ENCODE results near the gene AIP.
A peak's percentile ranks its signal among the peaks of the same experiment; 100 is the strongest.

Gene AIP

GRCh38 chr11:67482827-67483798 lies at the start of gene AIP:
Gene AIP, plus strand, starts transcription at chr11:67483026. Its CDS starts 133 bp downstream, at chr11:67483159.
- no peaks in the 10 kb centered on the region for H3F3A ChIP-seq (ENCODE audit: low read depth)
- peak within 1 kb of the TSS; percentile 82 for H3K4me3 ChIP-seq (ENCODE audit: low read length, poor library complexity, severe bottlenecking)
- H3K36me3 ChIP-seq (ENCODE audit: insufficient read depth, low read length), result peaks cover 7% of the 10 kb centered on the region; the same call in 1 of the 2 replicates
- no peaks in the 10 kb centered on the region for H3K9me2 ChIP-seq (replicated peaks; ENCODE audit: low read depth, low read length)
- H3K9ac ChIP-seq (ENCODE audit: low read depth, low read length, poor library complexity, severe bottlenecking), result peak within 1 kb of the TSS; percentile 94
- H4K20me1 ChIP-seq (ENCODE audit: insufficient read depth, low read length, poor library complexity, severe bottlenecking), result peaks cover 14% of the 10 kb centered on the region
- peaks cover 42% of the 10 kb centered on the region for H3K79me2 ChIP-seq (ENCODE audit: insufficient read depth, low read length)
- peak within 1 kb of the TSS; percentile 88 for H2AFZ ChIP-seq (ENCODE audit: low read length)
- no peaks in the 10 kb centered on the region for H3K27me3 ChIP-seq (ENCODE audit: insufficient read depth, low read length, poor library complexity, severe bottlenecking)
- no peak for TF ChIP-seq EZH2phosphoT487 (IDR thresholded peaks at IDR 0.05; ENCODE audit: borderline replicate concordance)
- TF ChIP-seq CTCF (conservative IDR thresholded peaks at IDR 0.05; ENCODE audit: low read length), result no peak
- peaks cover 30% of the 10 kb centered on the region for H3K4me1 ChIP-seq (ENCODE audit: insufficient read depth, low read length, poor library complexity, severe bottlenecking)
- H3K9me3 ChIP-seq (ENCODE audit: insufficient read depth, low read depth, low read length), result no peaks in the 10 kb centered on the region
- H3K4me2 ChIP-seq (ENCODE audit: low read depth, low read length, poor library complexity, severe bottlenecking), result peak within 1 kb of the TSS; percentile 96

GRCh38 chr11:67433536-67434394 lies 49.1 kb upstream of the AIP start:
- H2AFZ ChIP-seq (ENCODE audit: low read length), result no peak overlapping the region
- H3K4me2 ChIP-seq (ENCODE audit: low read depth, low read length, poor library complexity, severe bottlenecking), result peak overlapping the region; percentile 96
- H3K9ac ChIP-seq (ENCODE audit: low read depth, low read length, poor library complexity, severe bottlenecking), result peak overlapping the region; percentile 100
- 0 out of 2 replicates have a peak, but pooled peaks cover 4% of the 10 kb centered on the region for H3F3A ChIP-seq (ENCODE audit: low read depth)
- H3K4me3 ChIP-seq (ENCODE audit: low read length, poor library complexity, severe bottlenecking), result peak overlapping the region; percentile 100
- H3K27me3 ChIP-seq (ENCODE audit: insufficient read depth, low read length, poor library complexity, severe bottlenecking), result no peaks in the 10 kb centered on the region
- no peaks in the 10 kb centered on the region for H3K9me2 ChIP-seq (replicated peaks; ENCODE audit: low read depth, low read length)
- H3K9me3 ChIP-seq (ENCODE audit: insufficient read depth, low read depth, low read length), result no peaks in the 10 kb centered on the region
- peaks cover 59% of the 10 kb centered on the region for H4K20me1 ChIP-seq (ENCODE audit: insufficient read depth, low read length, poor library complexity, severe bottlenecking)
- peaks cover 96% of the 10 kb centered on the region for H3K79me2 ChIP-seq (ENCODE audit: insufficient read depth, low read length)
- H3K4me1 ChIP-seq (ENCODE audit: insufficient read depth, low read length, poor library complexity, severe bottlenecking), result peaks cover 54% of the 10 kb centered on the region
- TF ChIP-seq CTCF (conservative IDR thresholded peaks at IDR 0.05; ENCODE audit: low read length), result no peak
- TF ChIP-seq EZH2phosphoT487 (IDR thresholded peaks at IDR 0.05; ENCODE audit: borderline replicate concordance), result no peak
- H3K36me3 ChIP-seq (ENCODE audit: insufficient read depth, low read length), result peaks cover 20% of the 10 kb centered on the region; the same call in 1 of the 2 replicates

- TF ChIP-seq EZH2phosphoT487 (IDR thresholded peaks at IDR 0.05; ENCODE audit: borderline replicate concordance), result no peak
- no peak for TF ChIP-seq CTCF (conservative IDR thresholded peaks at IDR 0.05; ENCODE audit: low read length)
- H4K20me1 ChIP-seq (ENCODE audit: insufficient read depth, low read length, poor library complexity, severe bottlenecking), result peaks cover 59% of the 10 kb centered on the region
- H3K27me3 ChIP-seq (ENCODE audit: insufficient read depth, low read length, poor library complexity, severe bottlenecking), result no peaks in the 10 kb centered on the region
- peaks cover 20% of the 10 kb centered on the region; the same call in 1 of the 2 replicates for H3K36me3 ChIP-seq (ENCODE audit: insufficient read depth, low read length)
- H3K4me2 ChIP-seq (ENCODE audit: low read depth, low read length, poor library complexity, severe bottlenecking), result peak overlapping the region; percentile 96
- H3K9me2 ChIP-seq (replicated peaks; ENCODE audit: low read depth, low read length), result no peaks in the 10 kb centered on the region
- H3K9me3 ChIP-seq (ENCODE audit: insufficient read depth, low read depth, low read length), result no peaks in the 10 kb centered on the region
- peaks cover 54% of the 10 kb centered on the region for H3K4me1 ChIP-seq (ENCODE audit: insufficient read depth, low read length, poor library complexity, severe bottlenecking)
- H3F3A ChIP-seq (ENCODE audit: low read depth), result 0 out of 2 replicates have a peak, but pooled peaks cover 4% of the 10 kb centered on the region
- peak overlapping the region; percentile 100 for H3K9ac ChIP-seq (ENCODE audit: low read depth, low read length, poor library complexity, severe bottlenecking)
- H2AFZ ChIP-seq (ENCODE audit: low read length), result no peak overlapping the region
- peak overlapping the region; percentile 100 for H3K4me3 ChIP-seq (ENCODE audit: low read length, poor library complexity, severe bottlenecking)
- peaks cover 96% of the 10 kb centered on the region for H3K79me2 ChIP-seq (ENCODE audit: insufficient read depth, low read length)
Measured at GRCh38 chr11:67434395-67434881, 48.4 kb upstream of the AIP start.

Data from Loucy (cell line).